Vagina (tissue), 2 donors: ENCODE measurements around the gene L3MBTL4.

Experiments
- CTCF ChIP-seq, 3 experiments: fragments of 450-650 bp in 2 of 3; fragments of 200-600 bp in 1 of 3; sonication (generic) in 1 of 3; IDR thresholded peaks; one replicate each; pipeline ENCODE4 v1.5.1; 2017 to 2019; ENCODE audit warnings: antibody characterized with exemption in 3 of 3, mild to moderate bottlenecking in 2 of 3, moderate library complexity in 2 of 3
- POLR2A ChIP-seq, 2 donors: fragments of 450-650 bp; IDR thresholded peaks; one replicate each; pipeline ENCODE4 v1.6.1; 2017; ENCODE audit warnings: antibody characterized with exemption in 2 of 2, mild to moderate bottlenecking in 2 of 2, moderate library complexity in 2 of 2
- POLR2AphosphoS5 ChIP-seq, 2 donors: sonication (generic); formaldehyde crosslinking; IDR thresholded peaks; one replicate each; pipeline ENCODE4 v1.9.0; 2017; ENCODE audit warnings: antibody characterized with exemption in 2 of 2, mild to moderate bottlenecking in 2 of 2, low read depth in 1 of 2; ENCODE audit not compliant: insufficient read depth in 1 of 2

GRCh38 chr18:6021306-6022073 is 393.2 kb downstream of the L3MBTL4 start:
- TF ChIP-seq CTCF (IDR thresholded peaks at IDR 0.05) (no peak), POLR2A (IDR thresholded peaks at IDR 0.05) (no peak), POLR2AphosphoS5 (IDR thresholded peaks at IDR 0.05; ENCODE audit: insufficient read depth in 1 of 2, low read depth in 1 of 2) (no peak)
